Body of pancreas (tissue), 4 donors: ENCODE data around the gene ARID4A.

Experiments used
- CTCF ChIP-seq, 7 experiments: fragments of 450-650 bp in 4 of 7; fragments of 200-600 bp in 3 of 7; sonication (generic) in 3 of 7; IDR thresholded peaks; one replicate each; pipeline ENCODE4 v1.5.1; 2016 to 2019; ENCODE audit warnings: antibody characterized with exemption in 7 of 7
- POLR2A ChIP-seq, 3 donors: fragments of 450-650 bp; IDR thresholded peaks; one replicate each; pipeline ENCODE4 v1.6.1; 2016; ENCODE audit warnings: antibody characterized with exemption in 3 of 3, mild to moderate bottlenecking in 2 of 3

DNA sequence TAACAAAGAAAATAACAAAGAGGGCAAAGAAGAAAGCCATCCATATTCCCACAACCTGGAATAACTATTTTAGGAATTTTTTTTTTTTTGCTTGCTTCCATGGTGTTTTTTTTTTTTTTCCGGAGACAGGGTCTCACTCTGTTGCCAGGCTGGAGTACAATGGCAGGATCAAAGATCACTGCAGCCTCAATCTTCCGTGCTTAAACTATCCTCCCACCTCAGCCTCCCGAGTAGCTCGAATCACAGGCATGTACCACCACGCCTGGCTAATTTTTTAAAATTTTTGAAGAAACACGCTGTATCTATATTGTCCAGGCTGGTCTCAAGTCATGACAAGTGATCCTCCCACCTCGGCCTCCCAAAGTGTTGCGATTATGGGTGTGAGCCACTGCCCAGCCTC is 20.2 kb upstream of the ARID4A start:
- TF ChIP-seq CTCF (IDR thresholded peaks at IDR 0.05) (no peak), POLR2A (IDR thresholded peaks at IDR 0.05) (no peak)
